Kasumi-1 (cell line): Measurements from ENCODE around the gene DCXR.

ENCODE experiments used
- DNase-seq, 2 experiments: peaks; one replicate each; lab custom pipeline; 2025; lab: John Stamatoyannopoulos, UW

The DCXR gene

GRCh38 chr17:81998212-81998611 lies 39.3 kb downstream of the DCXR start:
- no peak for DNase-seq

- DNase-seq = no peak
Observed at GRCh38 chr17:81996757-81997441, 40.6 kb downstream of the DCXR start.

GRCh38 chr17:81996232-81996756 lies 41.2 kb downstream of the DCXR start:
- no peak for DNase-seq

- DNase-seq = no peak
Observed at GRCh38 chr17:81995463-81996231, 41.9 kb downstream of the DCXR start.

GRCh38 chr17:81994593-81995462 lies 42.7 kb downstream of the DCXR start:
- DNase-seq = no peak

GRCh38 chr17:81993729-81994592 lies 43.5 kb downstream of the DCXR start:
- no peak for DNase-seq

GRCh38 chr17:81992306-81993102 lies 45.0 kb downstream of the DCXR start:
- no peak for DNase-seq

GRCh38 chr17:81991684-81992305 lies 45.7 kb downstream of the DCXR start:
- no peak for DNase-seq

GRCh38 chr17:81990836-81991683 lies 46.4 kb downstream of the DCXR start:
- no peak for DNase-seq

- DNase-seq = no peak
Observed at GRCh38 chr17:81987161-81987770, 50.2 kb downstream of the DCXR start.

GRCh38 chr17:81986606-81987005 lies 50.9 kb downstream of the DCXR start:
- no peak for DNase-seq
